Measurements from ENCODE around the gene FAM187B. TPM values are rescaled to one million over a fixed set of nuclear protein-coding genes. Genes with fewer than 3 reads are reported as not detected.

The FAM187B gene
- total and polyA plus RNA-seq, 2 of the 8 experiments (the other 6 are each of a cell fraction or from before 2014, with no cell fraction given): not detected

DNA sequence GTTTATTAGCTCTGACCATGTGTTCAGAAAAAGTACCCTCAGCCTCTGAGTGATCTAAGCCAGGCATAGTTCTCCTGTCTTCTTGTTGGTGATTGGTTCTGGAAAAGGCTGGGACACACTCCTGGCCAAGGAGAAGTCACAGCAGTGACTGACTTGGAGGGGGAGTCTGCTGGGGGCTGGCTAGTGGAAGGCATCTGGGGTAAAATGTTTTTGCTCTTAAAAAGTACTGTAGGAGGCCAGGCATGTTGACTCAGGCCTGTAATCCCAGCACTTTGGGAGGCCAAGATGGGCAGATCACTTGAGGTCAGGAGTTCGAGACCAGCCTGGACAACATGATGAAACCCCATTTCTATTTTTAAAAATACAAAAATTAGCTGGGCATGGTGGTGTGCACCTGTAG is 21.7 kb downstream of the FAM187B start (continued):
- TF ChIP-seq, protein P1, sequence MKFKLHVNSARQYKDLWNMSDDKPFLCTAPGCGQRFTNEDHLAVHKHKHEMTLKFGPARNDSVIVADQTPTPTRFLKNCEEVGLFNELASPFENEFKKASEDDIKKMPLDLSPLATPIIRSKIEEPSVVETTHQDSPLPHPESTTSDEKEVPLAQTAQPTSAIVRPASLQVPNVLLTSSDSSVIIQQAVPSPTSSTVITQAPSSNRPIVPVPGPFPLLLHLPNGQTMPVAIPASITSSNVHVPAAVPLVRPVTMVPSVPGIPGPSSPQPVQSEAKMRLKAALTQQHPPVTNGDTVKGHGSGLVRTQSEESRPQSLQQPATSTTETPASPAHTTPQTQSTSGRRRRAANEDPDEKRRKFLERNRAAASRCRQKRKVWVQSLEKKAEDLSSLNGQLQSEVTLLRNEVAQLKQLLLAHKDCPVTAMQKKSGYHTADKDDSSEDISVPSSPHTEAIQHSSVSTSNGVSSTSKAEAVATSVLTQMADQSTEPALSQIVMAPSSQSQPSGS (IDR thresholded peaks at IDR 0.05; ENCODE audit: low read length): no peak
- no peak for TF ChIP-seq CHD2 (IDR thresholded peaks at IDR 0.05; ENCODE audit: low read length)
